ENCODE data around the gene ANKLE2.

The ANKLE2 gene

GRCh38 chr12:132717531-132718387, 43.9 kb downstream of the ANKLE2 start:
- DNase-seq (ENCODE audit: extremely low read depth, low read depth), result no peak

DNA sequence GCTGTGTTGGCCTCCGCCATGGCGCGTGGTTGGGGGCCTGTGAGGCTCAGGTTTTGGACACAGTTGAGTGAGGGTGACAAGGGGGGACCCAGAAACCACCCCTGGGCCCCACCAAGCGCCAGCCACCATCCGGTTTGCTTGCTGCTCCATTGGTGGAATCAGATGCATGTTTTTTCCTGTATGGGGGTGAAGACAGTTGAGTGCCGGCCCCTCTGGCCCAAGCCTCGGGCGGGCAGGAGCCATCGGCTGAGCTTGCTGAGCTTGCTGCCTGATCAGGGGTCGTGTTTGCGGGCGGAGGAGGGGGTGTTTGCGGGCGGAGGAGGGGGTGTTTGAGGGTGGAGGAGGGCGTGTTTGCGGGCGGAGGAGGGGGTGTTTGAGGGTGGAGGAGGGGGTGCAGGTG, 44.6 kb downstream of the ANKLE2 start:
- no peak for DNase-seq (ENCODE audit: extremely low read depth, low read depth)
- no peak for TF ChIP-seq CTCF (IDR thresholded peaks at IDR 0.05; ENCODE audit: low read depth, low read length)

More at GRCh38 chr12:132717531-132718387, 43.9 kb downstream of the ANKLE2 start:
- no peak for TF ChIP-seq CTCF (IDR thresholded peaks at IDR 0.05; ENCODE audit: low read depth, low read length)

- no peak for DNase-seq (ENCODE audit: extremely low read depth, low read depth)
- TF ChIP-seq CTCF (IDR thresholded peaks at IDR 0.05; ENCODE audit: low read depth, low read length), result no peak
Observed at GRCh38 chr12:132716356-132716755, 45.3 kb downstream of the ANKLE2 start.

GRCh38 chr12:132715874-132716273, 45.8 kb downstream of the ANKLE2 start:
- no peak for DNase-seq (ENCODE audit: extremely low read depth, low read depth)
- no peak for TF ChIP-seq CTCF (IDR thresholded peaks at IDR 0.05; ENCODE audit: low read depth, low read length)

DNA sequence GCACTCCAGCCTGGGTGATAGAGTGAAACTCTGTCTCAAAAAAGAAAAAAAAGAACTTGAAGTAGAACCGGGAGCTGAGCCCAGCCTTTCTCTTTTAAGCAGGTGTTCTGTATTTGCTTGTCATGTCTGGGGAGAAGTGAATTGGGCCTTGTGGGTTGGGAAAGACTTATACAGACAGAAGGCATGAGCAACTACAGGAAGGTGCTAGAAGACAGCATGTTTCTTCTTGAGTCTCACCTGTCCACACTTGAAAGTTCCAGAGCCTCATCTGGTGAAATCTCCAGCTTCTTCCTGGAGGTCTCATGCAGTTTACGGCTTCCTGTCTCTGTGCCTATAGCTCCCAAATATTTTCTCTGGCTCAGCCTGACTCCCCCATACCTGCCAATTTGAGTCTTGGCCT, 48.5 kb downstream of the ANKLE2 start:
- no peak for DNase-seq (ENCODE audit: extremely low read depth, low read depth)
- no peak for TF ChIP-seq CTCF (IDR thresholded peaks at IDR 0.05; ENCODE audit: low read depth, low read length)

DNA sequence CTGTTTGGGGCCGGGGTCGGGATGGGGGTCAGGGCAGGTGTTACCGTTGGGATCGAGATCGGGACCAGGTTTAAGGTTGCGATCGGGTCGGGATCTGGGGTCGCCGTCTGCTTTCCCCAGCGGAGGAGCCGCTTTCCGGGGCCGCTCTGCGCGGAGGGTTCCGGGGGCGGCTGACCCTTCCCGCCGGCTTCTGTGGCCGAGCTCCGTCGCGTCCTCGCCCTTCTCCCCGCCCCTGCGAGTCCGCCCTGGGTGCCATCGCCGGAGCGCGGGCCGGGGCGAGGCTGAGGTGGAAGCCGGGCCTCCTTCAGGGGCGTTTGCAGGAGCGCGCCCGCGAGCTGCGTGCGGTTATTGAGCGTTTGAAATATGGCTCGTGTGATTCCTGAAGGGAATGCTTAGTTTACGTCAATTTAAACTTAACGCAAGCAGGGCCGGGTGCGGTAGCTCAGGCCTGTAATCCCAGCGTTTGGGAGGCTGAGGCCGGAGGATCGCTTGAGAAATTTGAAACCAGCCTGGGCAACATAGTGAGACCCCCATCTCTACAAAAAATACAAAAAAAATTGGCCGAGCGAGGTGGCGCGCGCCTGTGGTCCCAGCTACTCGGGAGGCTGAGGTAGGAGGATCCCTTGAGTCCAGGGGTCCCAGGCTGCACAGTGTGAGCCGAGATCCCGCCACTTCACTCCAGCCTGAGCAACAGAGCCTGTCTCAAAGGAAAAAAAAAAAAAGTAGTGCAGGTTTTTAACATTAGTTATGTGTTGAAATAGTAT, 50.4 kb downstream of the ANKLE2 start:
- TF ChIP-seq CTCF (IDR thresholded peaks at IDR 0.05; ENCODE audit: low read depth, low read length), result no peak
- no peak for DNase-seq (ENCODE audit: extremely low read depth, low read depth)
